Activated CD4-positive, alpha-beta T cell treated with anti-CD3 and anti-CD28 coated beads, Interleukin-2, amount 50 U/mL, for 16 hours (primary cell): ENCODE measurements around the gene SERPING1.
A peak's percentile ranks its signal among the peaks of the same experiment; 100 is the strongest.
"Not testable (repeated sequence)": the region's sequence is repeated elsewhere in the genome, so short reads cannot be mapped to it uniquely, and the experiment has no call there.

Experiments
- DNase-seq: peaks from one replicate; pipeline ENCODE4 v3.0.0-alpha.2; 2020

The SERPING1 gene

DNA sequence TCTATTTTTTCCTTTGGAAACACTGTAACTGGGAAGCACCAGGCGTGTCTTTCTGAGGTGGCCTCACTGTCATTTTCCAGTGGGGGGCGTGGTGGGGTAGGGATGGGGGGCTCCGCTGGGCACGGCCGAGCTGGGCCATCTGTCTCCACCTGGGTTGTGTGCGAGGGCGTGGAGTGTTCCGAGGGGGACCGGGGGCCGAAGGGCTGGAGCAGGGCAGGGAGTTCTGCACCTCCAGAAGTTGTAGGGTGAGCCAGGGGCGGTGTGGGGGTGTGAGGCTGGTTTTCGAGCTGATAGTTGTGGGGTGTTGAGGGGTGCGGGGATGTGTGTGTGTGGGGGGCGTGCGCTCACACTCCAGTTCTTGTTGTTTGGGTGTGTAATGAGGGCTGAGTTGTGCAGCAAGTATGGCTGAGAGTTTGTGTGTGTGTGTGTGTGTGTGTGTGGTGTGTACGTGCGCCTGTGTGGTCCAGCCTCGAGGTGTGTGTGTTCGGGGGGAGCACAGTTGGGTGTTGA is 41.4 kb downstream of the SERPING1 start:
- DNase-seq, result no peak

DNA sequence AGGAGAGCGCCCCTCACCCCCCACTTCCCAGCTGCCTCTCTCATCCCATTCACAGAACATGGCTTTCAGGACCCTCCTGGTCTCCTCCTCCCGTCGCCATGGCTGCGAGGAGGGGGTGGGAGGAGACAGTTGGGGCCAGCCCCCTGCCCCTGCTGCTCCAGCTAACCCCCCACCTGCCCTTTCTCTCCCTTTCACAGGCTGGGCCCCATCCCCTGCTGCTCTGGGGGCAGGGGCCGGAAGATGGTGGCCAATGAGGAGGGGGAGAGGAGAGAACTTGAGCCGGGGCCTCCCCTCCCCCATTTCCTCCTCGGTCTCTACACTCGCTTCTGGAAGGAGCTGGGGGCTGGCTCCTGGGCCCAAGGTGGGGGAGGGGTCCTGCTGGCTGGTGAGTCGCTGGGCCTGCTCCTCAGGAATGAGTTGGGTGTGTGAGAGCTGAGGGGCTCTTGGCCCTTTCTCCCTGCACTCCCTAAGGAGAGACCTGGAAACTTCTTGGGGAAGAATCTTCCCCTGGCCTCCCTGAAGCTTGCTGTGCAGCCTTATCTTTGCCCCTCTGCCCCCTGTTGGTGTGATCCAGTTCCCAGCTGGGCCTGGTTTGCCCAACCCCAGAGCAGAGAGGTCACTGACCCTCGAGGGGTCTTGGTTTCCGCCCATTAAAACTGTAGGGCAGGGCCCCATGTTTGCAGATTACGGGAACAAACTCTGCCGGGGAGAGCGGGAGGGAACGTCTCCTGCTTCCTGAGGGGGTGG is 42.0 kb downstream of the SERPING1 start:
- no peak for DNase-seq

DNA sequence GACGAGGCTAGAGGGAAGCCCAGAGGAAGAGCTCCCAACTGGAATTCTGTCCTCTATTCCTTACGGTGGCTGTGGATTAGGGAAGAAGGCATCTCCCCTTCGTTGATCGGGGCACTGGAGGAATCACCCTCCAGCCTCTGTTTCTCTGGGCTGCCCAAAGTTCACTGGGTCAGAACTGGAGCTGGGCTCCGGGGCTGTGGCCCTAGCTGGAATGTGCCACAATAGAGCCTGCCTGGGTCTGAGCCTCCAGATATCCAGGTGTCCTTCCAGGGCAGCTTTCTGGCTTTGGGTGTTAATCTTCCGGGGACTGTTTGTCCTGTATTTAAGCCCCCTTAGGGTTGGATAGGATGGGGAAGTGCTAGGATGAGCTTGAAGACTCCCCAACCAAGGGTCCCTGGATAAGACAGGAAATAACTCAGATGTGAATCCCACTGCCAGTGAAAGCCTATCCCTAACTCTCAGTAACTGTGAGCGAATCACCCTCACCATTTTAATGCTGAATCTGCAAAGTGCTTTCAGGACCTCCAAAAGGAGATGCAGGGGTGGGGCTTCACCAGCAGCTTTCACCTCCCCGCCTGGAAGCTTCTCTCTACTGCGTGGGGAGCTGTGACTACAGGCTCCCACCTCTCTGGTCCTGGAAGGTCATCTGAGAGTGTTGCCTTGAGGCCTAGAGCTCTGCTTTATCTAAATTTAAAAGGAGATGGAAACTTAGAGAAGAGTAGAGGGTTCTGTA is 42.7 kb downstream of the SERPING1 start:
- no peak for DNase-seq

DNA sequence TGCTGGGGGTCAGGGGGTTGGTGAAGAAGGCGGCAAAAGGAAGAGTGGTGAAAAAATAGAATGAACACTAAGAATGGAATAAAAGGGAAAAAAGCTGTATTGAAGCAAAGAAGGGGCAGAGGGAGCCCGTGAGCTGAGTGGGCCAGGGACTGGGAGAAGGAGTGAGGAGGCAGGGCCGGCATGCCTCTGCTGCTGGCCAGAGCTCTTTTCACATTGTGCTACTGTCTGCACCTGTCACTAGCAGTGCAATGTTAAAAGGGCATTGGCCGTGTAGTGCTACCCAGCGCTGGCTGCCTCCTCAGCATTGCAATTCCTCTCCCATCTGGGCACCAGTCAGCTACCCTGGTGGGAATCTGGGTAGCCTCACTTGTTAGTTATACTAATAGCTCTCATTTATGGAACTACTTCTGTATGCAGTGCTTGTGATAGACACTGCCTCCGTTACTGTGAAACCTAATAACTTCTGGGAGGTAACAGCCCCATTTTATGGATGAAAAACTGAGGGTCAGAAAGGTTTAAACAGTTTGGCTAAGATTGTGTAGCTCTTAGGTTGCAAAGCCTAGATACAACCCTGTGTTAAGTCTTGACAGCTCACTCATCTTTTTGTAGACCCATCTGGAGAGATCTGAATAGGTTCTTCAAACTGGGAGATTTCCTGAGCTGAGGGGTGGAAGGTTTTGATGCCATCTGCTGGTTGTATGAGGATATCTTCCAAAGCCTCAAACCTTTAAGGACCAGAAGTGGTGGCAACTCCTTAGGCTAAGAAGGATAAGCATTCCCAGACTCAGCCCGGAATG is 43.7 kb downstream of the SERPING1 start:
- DNase-seq, result peak; percentile 43

DNA sequence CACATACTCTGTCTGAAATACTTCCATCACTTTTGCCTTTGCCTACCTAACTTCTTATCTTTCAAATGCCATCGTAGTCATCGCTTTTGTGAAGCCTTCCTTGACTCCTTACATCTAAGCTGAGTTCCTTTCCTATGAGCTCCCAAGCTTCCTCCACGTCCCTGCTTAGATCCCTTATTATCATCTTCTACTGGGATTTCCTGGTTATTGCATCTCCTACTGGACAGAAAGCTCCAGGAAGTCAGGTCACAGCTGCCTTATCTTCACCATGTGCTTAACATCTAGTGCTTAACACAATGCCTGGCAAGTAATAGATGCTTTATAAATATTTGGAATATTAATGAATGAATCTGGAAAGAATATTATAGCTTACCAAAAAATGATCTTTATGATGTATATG is 46.3 kb downstream of the SERPING1 start:
- DNase-seq, result no peak

DNA sequence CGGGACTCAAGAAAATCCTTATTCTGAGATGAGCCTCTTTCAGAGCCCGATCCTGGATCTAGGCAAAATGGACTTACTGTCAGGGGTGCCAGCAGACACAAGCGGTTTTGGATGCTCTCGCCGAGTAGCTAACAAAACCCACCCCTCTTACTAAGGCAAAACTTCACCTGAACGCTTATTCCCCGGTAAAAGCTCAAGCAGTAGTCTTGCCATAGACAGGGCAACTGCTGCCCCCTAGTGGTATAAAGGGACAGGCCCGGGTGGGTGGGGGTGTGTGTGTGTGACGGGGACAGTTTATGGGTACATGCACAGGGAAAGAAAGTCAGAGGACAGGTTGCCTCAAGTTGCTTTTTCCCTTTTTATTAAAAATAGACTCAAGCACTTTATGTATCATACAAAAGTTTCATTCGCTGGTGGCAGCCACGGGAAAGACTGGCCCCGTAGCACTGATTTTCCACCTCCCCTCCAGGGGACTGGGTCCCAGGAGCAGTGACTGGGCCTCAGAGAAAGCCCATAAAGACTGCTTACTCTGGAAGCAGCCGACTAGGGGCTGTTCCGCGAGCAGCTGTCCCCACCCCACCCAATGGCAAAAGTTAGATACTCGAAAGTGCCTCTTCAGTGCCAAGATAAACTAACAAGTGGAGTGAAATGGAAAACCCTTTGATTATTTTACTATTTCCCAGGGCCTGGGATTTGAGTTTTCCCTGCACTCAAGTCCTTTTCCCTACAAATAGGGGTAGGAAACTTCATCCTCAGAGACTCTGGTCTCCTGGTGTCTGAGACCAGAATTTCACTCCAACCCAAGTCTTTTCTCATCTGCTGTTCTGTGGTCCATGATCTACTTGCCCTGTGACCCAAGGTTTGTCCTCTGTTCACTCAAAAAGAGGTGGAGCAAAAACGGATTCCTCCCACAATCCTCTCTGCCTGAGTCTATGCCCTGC is 47.5 kb downstream of the SERPING1 start:
- peak; percentile 88 for DNase-seq

DNA sequence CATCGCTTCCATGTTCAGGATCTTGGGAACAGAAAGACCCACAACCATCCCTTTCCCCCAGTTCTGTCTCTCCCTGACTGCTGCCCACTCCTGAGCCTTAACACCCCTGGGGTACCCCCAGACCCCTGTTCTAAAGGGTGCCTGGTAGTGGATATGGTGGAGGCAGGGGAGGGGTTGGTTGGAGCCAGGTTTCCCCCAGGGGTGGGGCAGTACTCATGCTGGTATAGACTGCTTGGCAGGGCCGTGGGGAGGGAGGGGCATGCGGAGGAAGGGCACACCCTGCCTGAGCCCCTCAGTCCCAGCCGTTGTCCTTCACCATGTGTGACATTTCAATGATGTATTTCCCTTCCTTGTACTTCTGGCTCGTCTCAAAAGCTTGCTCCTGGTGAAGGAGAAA is 48.2 kb downstream of the SERPING1 start:
- no peak for DNase-seq

DNA sequence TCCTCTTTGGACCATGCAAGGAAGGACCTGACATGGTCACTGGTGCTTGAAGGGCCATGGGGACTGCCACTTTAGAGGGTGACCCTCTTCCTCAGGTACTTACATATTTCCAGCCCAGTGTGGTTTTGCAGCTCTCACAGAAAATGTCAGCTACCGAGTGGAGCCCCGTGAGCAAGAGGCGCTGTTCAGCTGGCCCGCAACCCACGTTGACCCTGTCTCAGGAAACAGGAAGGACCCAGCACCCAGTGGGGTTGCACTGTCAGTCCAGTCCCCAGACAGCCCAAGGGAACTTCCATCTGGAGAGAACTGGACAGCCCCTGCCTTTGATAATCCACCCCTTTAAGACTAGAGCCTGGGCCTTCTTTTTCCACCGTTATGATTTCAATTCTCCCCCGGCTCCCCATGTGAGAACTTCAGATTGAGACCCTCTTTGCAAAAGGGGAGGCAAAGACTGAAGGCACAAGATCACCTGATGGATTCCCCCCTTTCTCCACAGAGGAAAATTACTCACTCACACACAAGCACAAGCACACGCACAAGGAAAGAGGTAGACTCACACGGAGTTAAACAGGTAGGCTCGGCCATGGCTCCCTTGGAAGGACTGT is 48.8 kb downstream of the SERPING1 start:
- no peak for DNase-seq

DNA sequence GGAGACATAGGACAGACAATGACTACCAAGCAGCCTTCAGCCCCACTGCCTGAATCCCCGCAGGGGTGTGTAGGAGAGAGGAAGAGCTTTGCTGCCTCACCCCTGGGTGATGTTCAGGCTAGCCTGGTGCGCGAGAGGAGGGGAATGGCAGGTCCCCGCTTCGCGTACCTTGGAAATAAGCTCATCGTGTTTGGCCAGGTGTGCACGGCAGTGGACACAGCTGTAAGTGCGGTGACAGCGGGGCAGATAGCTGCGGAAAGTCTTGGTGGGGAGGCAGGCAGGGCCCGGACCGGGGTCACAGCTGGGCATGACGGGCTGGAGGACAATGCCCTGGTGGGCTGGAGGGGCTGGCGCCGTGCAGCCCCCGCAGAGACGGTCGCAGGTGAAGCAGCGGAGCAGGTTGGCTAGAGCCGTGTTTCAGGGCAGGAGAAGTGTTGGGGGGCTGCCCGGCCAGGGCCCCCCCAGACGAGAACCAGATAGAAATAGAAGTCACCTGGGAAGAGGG is 49.4 kb downstream of the SERPING1 start:
- DNase-seq, result no peak

DNA sequence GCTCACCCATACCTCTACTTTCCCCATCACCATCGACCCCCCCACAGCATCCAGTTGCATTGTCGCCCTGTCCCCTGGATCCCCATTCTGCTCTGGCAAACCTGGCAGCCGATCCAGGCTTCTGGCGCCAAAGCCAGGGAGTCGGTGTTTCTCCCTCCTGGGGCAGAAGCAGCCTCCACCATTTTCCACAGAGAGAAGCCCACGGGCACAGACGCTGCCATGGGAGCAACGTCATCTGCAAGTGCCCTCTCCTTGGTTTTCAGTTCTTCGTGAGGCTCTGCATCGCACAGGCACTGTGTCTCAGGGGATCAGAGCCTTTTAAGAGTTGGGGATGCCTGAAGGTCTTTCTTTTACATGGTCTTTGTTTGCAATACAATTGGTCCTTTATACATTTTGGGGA is 49.9 kb downstream of the SERPING1 start:
- no peak for DNase-seq

DNA sequence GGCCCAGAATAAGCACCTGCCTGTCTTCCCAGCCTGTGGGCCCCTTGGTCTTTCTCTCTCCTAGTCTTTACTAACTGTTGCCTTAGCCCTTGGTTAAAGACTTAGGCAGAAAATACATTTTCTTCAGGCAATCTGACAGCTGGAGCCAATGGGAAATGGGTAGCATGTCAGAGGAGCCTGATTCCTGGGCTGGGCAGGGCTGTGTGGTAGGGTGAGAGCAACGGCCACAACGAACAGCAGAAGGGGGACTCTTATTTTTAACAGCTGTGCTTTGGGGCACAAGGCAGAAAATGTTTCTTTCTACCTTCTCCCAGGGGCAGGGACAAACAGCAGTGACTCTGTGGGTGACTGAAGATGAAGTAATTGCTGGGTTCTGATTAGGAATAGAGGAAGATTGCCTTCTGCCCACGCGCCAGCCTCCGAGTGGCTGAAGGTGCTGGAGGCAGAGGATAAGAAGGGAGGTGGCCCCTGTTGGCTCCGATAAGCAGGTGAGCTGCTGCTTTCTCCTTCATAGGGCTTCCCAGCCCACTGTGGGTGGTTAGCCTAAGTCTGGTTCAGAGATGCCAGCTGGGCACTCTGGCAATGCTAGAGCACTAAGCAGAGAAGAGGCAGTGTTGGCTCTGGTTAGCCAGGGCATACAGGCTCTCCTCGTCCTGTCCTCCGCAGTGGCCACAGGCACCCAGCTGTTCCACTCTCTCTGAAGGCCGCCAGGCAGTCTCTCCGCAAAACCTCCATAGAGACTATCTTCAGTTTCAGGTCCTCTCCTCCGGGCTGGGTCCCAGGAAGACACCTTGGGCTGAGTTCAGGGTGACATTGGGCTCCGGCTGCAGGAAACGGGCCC is 50.7 kb downstream of the SERPING1 start:
- DNase-seq, result no peak

DNA sequence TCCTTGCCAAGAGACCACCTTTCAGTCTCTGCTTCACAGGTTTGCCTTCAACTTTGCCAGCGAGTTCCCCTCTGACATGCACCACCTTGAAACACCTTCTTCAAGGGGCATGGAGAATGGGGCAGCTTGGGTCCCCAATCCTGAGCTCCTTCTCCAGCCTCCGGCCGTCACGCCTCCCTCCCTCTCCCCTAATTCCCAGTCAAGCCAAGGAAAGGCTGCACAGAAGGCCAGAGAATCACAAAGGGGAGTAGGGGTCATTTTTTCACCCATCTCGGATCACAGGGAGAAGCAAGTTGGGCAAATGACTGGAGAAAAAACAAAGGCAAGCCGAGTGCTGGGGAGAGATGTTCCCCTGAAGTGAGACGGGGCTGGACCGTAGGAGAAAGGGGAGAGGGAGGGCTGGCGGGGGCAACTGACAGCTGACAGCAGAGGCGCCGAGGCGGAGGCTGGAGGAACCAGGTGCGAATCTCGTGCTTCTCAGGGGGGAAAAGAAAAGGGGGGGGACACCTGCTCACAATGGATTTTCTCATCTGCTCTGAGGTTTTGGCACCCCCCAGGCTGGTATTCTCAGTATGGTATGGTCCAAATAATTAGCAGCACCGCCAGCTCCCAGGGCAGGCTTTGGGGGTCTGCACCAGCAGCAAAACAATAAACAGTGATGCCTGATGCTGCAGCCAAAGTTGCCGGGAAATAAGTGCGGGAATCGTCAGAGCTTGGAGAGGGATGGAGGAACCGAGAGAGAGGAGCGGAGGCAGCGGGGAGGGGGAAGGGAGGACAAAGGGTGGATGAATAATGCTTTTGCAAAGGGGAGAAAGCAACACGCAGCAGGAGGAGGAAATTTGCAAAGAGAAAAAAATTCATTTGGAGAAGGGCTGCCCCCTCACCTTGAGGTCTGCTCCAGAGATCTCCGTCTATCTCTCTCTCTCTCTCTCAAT is 51.6 kb downstream of the SERPING1 start:
- no peak for DNase-seq

DNA sequence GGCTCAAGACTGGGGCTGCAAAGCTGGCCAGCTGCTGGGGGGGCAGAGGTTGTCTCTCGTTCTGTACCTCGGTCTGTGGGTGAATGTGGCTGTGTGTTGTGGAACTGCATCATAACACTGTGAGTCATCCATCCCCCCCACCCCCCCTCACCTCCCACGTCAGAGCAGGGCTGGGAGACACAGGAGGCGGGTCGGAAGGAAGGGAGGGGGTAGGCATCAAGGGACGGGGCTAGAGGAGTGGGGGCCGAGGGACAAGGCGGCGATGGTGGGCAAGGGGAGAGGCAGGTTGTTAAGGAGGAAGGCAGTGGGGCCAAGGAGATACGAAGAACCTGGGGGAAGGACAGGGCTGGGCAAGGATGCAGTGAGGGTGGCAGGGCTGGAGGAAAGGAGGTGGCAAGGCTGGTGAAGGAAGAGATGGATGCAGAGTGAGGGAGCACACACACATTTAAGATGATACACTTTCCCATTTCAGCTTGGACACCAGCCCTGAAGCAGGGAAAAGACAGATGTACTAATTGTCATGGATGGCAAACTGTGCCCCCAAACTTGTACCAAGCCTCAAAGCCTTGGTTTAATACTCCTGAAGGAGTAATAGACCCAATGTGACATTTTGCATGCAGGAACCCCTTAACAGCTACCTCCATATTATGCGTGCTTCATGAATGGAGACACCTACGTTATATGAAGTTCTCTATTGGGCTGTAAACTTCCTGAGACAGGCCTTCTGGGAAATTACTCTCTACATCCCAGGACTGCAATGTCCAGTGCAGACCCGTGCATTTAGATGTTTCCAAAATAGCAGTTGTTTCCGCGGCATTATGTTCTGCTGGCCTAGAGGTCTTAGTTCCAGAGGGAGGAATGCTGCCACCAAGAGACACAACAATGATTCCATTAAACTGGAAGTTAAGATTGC is 52.6 kb downstream of the SERPING1 start, which contains the start of gene YPEL4:
Gene YPEL4, minus strand, starts transcription at position 87 of the 913 bp plus-strand sequence. CDS start 2,805 bp downstream, outside the sequence.
- DNase-seq, result peak; percentile 53

DNA sequence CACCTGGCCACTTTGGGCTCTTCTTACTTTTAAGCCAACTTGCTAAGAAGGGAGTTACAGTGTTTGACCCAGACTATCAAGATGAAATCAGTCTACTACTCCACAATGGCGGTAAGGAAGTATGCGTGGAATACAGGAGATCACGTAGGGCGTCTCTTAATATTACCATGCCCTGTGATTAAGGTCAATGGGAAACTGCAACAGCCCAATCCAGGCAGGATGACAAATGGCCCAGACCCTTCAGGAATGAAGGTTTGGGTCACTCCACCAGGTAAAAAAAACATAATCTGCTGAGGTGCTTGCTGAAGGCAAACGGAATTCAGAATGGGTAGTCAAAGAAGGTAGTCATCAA is 53.2 kb downstream of the SERPING1 start:
- DNase-seq, result no peak

DNA sequence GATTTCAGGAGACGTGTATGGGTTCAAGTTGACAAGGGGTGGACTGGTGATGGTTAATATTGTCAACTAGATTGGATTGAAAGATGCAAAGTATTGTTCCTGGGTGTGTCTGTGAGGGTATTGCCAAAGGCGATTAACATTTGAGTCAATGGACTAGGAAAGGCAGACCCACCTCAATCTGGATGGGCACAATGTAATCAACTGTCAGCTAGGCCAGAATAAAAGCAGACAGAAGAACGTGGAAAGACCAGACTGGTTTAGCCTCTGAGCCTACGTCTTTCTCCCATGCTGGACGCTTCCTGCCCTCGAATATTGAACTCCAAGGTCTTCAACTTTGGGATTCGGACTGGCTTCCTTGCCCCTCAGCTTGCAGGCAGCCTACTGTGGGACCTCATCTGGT is 53.9 kb downstream of the SERPING1 start:
- DNase-seq, result no peak

DNA sequence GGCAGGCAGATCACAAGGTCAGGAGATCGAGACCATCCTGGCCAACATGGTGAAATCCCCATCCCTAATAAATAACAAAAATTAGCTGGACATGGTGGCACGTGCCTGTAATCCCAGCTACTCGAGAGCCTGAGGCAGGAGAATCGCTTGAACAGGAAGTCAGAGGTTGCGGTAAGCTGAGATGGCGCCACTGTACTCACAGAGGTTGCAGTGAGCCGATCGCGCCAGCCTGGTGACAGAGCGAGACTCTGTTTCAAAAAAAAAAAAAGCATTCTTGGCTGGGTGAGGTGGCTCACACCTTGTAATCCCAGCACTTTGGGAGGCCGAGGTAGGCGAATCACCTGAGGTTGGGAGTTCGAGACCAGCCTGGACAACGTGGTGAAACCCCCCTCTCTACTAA is 54.7 kb downstream of the SERPING1 start:
- DNase-seq, result not testable (repeated sequence)

DNA sequence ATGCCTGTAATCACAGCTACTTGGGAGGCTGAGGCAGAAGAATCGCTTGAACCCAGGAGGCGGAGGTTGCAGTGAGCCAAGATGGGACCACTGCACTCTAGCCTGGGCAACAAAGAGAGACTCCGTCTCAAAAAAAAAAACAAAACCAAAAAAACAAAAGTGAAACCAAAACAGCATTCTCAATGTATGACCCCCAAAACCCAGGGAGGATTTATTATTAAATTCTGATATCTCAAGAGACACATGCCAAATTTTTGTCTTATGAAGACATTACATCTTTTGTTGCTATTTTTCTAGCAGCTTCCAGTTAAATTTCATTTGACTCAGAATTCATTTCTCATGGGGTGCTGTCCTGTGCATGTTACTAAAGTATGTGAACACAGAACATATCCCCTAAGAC is 55.2 kb downstream of the SERPING1 start:
- DNase-seq, result no peak

DNA sequence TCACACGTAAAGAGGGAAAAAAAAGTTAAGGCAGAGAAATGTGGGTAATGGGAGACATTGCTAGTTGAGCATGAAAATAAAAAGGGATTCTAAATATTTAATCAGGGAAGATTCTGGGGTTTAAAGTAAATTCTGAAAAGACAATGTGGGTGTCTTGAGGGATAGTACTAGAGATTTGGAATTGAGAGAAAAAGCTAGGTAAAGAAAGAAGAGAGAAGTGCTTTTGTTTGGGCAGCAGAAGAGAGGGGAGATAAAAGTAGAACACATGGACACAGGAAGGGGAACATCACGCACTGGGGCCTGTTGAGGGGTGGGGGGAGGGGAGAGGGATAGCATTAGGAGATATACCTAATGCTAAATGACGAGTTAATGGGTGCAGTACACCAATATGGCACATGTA is 55.7 kb downstream of the SERPING1 start:
- no peak for DNase-seq

DNA sequence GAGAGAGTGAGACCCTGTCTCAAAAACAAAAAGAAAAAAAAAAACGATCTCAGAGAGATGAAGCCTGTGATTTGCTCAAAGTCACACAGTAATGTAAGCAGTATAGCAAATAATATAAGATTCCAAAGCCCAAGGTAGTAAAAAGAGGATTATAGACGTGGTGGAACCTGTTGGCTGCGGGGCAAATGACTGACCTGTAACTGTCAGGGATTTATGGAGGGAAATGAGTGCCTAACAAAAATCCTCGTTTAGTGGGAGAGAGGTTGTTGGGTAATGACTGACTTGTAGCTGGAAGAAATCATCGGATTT is 59.4 kb downstream of the SERPING1 start:
- no peak for DNase-seq
